Type B pancreatic cell (in vitro differentiated cells): Measurements from ENCODE around the gene GNL2. TPM values are rescaled to one million over a fixed set of nuclear protein-coding genes. Genes with fewer than 3 reads are reported as not detected.

Experiments used
- DNase-seq: peaks from one replicate; pipeline ENCODE4 v3.0.0; 2021; ENCODE audit warnings: mixed read lengths; ENCODE audit not compliant: unreplicated experiment; ENCODE audit errors: extremely low spot score
- H3K27ac Mint-ChIP-seq: 2 replicates; pipeline ENCODE4 v1.8.0; 2021; ENCODE audit warnings: mild to moderate bottlenecking, mixed read lengths
- H3K27me3 Mint-ChIP-seq: 2 replicates; pipeline ENCODE4 v1.8.0; 2021; ENCODE audit warnings: mixed read lengths
- H3K36me3 Mint-ChIP-seq: 2 replicates; pipeline ENCODE4 v1.8.0; 2021; ENCODE audit warnings: mixed read lengths
- H3K4me1 Mint-ChIP-seq: one replicate; pipeline ENCODE4 v1.8.0; 2021; ENCODE audit warnings: mixed read lengths; ENCODE audit not compliant: unreplicated experiment
- H3K4me3 Mint-ChIP-seq: 2 replicates; pipeline ENCODE4 v1.8.0; 2021; ENCODE audit warnings: mild to moderate bottlenecking, mixed read lengths
- H3K9me3 Mint-ChIP-seq: 2 replicates; pipeline ENCODE4 v1.8.0; 2021; ENCODE audit warnings: mixed read lengths
- CTCF ChIP-seq: fragments of 200-600 bp; sonication (generic); conservative IDR thresholded peaks from 2 replicates; pipeline ENCODE4 v1.5.0; 2021; ENCODE audit warnings: antibody characterized with exemption, mild to moderate bottlenecking
- total RNA-seq: library from RNA; stranded (reverse); gene quantifications from 2 replicates; pipeline ENCODE4 v1.2.1, GENCODE V29; 2021; ENCODE audit warnings: low replicate concordance

GNL2 gene
- total RNA-seq, 1 donor from 2014 or later, result 55.1 TPM

GRCh38 chr1:37633938-37634243, 38.2 kb upstream of the GNL2 start:
- Mint-ChIP-seq H3K4me3 (peak overlapping the region; percentile 70), H3K27ac (no peak overlapping the region), H3K9me3 (no peaks in the 10 kb centered on the region), H3K36me3 (no peaks in the 10 kb centered on the region), H3K4me1 (peaks cover 16% of the 10 kb centered on the region), H3K27me3 (peaks cover 79% of the 10 kb centered on the region)
- no peak for DNase-seq
- TF ChIP-seq CTCF, result no peak

DNA sequence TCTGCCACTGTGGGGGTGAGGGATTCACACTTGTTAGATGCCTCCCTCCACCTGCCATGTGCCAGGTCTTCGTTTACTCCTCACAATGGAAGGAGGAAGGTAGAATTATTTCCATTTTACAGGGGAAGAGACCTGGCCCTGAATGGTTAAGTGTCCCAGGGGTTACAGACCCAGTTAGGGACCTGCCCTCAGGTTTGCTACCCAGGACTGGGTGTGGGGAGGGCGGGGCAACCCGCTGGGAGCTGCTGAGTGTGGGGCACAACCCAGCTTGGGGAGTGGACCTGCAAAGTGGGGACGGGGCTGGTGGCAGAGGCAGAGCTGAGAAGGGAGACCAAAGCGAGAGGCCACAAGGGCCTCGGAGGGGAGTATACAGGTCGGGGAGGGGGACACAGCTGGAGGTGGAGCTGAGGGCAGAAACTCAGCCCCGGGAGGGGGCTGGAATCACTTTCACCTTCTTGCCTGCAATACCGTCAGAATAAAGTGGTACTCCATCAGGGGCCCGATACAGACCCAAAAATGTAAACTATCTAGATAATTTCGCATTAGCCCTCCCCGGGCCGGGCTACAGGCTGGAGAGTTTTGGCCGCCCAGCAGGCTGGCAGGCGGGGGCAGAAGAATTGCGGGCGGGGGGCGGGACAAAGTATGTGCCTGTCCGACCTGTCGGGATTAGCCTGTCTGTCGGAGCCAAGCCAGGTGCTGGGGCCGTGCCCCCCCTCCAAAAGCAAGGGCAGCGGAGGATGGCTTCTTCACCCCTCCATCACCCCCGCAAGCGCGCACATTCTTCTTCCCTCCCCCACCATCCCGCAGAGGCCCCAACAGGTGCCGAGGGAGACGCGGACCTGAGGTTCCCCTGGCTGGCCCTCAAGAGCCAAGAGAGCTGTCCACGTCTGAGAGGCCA, 37.6 kb upstream of the GNL2 start:
- Mint-ChIP-seq H3K36me3 (no peaks in the 10 kb centered on the region), H3K9me3 (no peaks in the 10 kb centered on the region), H3K27me3 (peaks cover 85% of the 10 kb centered on the region), H3K4me3 (peak overlapping the region; percentile 68), H3K27ac (no peak overlapping the region), H3K4me1 (peaks cover 16% of the 10 kb centered on the region)
- no peak for DNase-seq
- TF ChIP-seq CTCF, result no peak

DNA sequence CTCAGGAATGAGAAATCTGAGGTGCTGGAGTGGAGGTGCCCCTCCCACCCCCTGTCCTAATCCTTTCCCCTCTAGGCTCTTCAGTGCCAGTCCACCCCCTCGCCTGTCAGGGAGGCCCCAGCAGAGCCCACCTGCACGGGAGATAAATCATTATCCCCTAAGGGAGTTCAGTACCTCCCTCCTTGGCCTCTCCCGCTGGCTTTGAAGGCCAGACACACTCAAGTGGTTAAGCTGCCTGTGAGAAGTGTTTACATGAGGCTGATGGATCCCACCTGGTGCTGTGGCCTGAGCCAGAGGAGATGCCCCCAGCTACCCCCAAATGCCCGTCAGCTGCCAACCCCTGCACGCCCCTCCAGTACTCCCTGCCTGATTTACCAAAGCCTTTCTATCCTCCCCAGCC, 35.3 kb upstream of the GNL2 start:
- no peak for TF ChIP-seq CTCF
- Mint-ChIP-seq H3K4me1 (peaks cover 16% of the 10 kb centered on the region), H3K27ac (no peak overlapping the region), H3K36me3 (no peaks in the 10 kb centered on the region), H3K9me3 (no peaks in the 10 kb centered on the region), H3K27me3 (peaks cover 95% of the 10 kb centered on the region), H3K4me3 (no peak overlapping the region)
- DNase-seq, result no peak

GRCh38 chr1:37630426-37631028, 34.8 kb upstream of the GNL2 start:
- TF ChIP-seq CTCF, result no peak
- no peak overlapping the region for H3K27ac Mint-ChIP-seq
- no peak overlapping the region for H3K4me3 Mint-ChIP-seq
- peaks cover 93% of the 10 kb centered on the region for H3K27me3 Mint-ChIP-seq
- peaks cover 14% of the 10 kb centered on the region for H3K4me1 Mint-ChIP-seq
- no peaks in the 10 kb centered on the region for H3K9me3 Mint-ChIP-seq
- no peak for DNase-seq
- no peaks in the 10 kb centered on the region for H3K36me3 Mint-ChIP-seq

DNA sequence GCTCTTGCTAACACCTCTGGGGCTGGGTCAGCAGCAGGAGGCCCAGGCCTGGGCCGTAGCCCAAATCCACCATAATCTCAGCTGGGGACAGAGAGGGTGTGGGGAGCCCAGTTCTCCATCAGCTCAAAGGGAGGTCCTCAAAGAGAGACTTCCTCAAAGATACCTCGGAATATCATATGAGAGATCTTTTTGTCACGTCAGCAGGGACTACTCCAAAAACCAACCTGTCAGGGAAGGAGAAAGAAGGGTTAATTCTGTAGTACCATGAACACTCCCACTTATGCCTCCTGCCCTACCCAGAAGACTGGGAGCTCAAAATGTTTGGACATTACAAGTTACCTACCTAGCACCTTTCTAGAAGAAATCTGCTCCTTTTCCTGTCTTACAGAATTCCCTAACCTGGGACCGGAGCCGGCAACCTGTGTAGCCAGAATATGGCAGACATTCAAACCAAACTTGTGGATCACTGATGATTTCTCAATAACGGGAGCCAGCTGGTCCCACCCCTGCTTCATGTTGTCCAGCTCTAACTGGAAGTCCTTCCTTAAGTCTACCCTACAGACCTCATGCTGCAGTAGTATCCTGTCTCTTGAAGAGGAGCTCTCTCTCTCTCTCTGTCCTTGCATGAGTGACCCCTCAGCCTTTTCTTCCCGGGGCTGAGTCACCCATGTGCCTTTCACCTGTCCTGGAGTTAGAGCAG, 34.1 kb upstream of the GNL2 start:
- H3K9me3 Mint-ChIP-seq, result no peaks in the 10 kb centered on the region
- DNase-seq, result no peak
- peaks cover 92% of the 10 kb centered on the region for H3K27me3 Mint-ChIP-seq
- no peak overlapping the region for H3K27ac Mint-ChIP-seq
- H3K4me1 Mint-ChIP-seq, result peaks cover 8% of the 10 kb centered on the region
- no peak for TF ChIP-seq CTCF
- no peaks in the 10 kb centered on the region for H3K36me3 Mint-ChIP-seq
- no peak overlapping the region for H3K4me3 Mint-ChIP-seq
